Caco-2 (cell line): ENCODE results near the gene MSI1. TPM values are rescaled to one million over a fixed set of nuclear protein-coding genes. Genes with fewer than 3 reads are reported as not detected.

Experiments
- BruUV-seq: library from RNA; stranded (reverse); fragments of 400-500 nt; replicated peaks from 2 replicates; lab custom pipeline; 2021; lab: Mats Ljungman, UMichigan
- CTCF ChIA-PET: fragments of 300-600 bp; sonication (Branson Sonifier 250); formaldehyde crosslinking; loops from one replicate; lab custom pipeline; 2022; ENCODE audit warnings: antibody characterized with exemption; lab: Charles Lee
- POLR2A ChIA-PET: fragments of 300-600 bp; sonication (Branson Sonifier 250); formaldehyde crosslinking; loops from one replicate; lab custom pipeline; 2022; ENCODE audit warnings: antibody characterized with exemption; lab: Charles Lee
- DNase-seq, 2 experiments: peaks; one replicate each; pipeline versions ENCODE4 v3.0.0 to v3.0.0-alpha.2; 2020 to 2022
- H3K27me3 ChIP-seq: replicated peaks from 2 replicates; pipeline ENCODE4 v1.6.0; 2011; ENCODE audit warnings: low read length; ENCODE audit not compliant: control insufficient read depth, insufficient read depth
- H3K36me3 ChIP-seq: 2 replicates; pipeline ENCODE4 v1.5.1; 2011; ENCODE audit warnings: low read length; ENCODE audit not compliant: control insufficient read depth, insufficient read depth
- H3K4me1 ChIP-seq: fragments of 250-450 bp; sonication (Bioruptor Pico); 2 replicates; pipeline ENCODE4 v1.5.1; 2020; ENCODE audit warnings: mild to moderate bottlenecking
- H3K4me3 ChIP-seq: 2 replicates; pipeline ENCODE4 v1.5.1; 2011; ENCODE audit warnings: low read depth, mild to moderate bottlenecking, control low read depth, low read length
- H3K9me3 ChIP-seq: fragments of 250-450 bp; sonication (Bioruptor Pico); 2 replicates; pipeline ENCODE4 v1.5.1; 2020; ENCODE audit warnings: mild to moderate bottlenecking, moderate library complexity
- H3K27ac Mint-ChIP-seq: one replicate; pipeline ENCODE4 v1.8.0; 2022; ENCODE audit warnings: mixed read lengths; ENCODE audit not compliant: unreplicated experiment
- H3K27me3 Mint-ChIP-seq: one replicate; pipeline ENCODE4 v1.8.0; 2022; ENCODE audit warnings: mixed read lengths; ENCODE audit not compliant: insufficient read depth, unreplicated experiment
- H3K36me3 Mint-ChIP-seq: one replicate; pipeline ENCODE4 v1.8.0; 2022; ENCODE audit warnings: mild to moderate bottlenecking, mixed read lengths; ENCODE audit not compliant: insufficient read depth, unreplicated experiment
- H3K4me1 Mint-ChIP-seq: one replicate; pipeline ENCODE4 v1.8.0; 2022; ENCODE audit warnings: low read depth, mixed read lengths; ENCODE audit not compliant: unreplicated experiment
- H3K4me3 Mint-ChIP-seq: one replicate; pipeline ENCODE4 v1.8.0; 2022; ENCODE audit warnings: mild to moderate bottlenecking, moderate library complexity, mixed read lengths; ENCODE audit not compliant: unreplicated experiment
- H3K9me3 Mint-ChIP-seq: one replicate; pipeline ENCODE4 v1.8.0; 2022; ENCODE audit warnings: mixed read lengths; ENCODE audit not compliant: unreplicated experiment
- intact Hi-C: fragments of 100-400 bp; cut with micrococcal nuclease; formaldehyde crosslinking; loops from one replicate; pipeline ENCODE4 v1.10.0; 2022; ENCODE audit not compliant: unreplicated experiment
- total RNA-seq: library from RNA; stranded (reverse); gene quantifications from 2 replicates; pipeline ENCODE4 v1.2.3, GENCODE V29; 2022
- TF ChIP-seq, protein P1 (sequence below), 2 experiments: fragments of 200-600 bp in 1 of 2; IDR thresholded peaks; 1 replicate in 1 of 2; 2 replicates in 1 of 2; pipeline versions ENCODE4 v1.5.1 to v1.8.0; 2011 to 2022; ENCODE audit warnings: antibody characterized with exemption in 1 of 2, control low read depth in 1 of 2, inconsistent platforms in 1 of 2, low read depth in 1 of 2, low read length in 1 of 2, mild to moderate bottlenecking in 1 of 2, moderate library complexity in 1 of 2; ENCODE audit not compliant: insufficient read depth in 1 of 2, severe bottlenecking in 1 of 2, unreplicated experiment in 1 of 2

Gene MSI1
- total RNA-seq, 1 experiment from 2014 or later = 24.8 TPM

DNA sequence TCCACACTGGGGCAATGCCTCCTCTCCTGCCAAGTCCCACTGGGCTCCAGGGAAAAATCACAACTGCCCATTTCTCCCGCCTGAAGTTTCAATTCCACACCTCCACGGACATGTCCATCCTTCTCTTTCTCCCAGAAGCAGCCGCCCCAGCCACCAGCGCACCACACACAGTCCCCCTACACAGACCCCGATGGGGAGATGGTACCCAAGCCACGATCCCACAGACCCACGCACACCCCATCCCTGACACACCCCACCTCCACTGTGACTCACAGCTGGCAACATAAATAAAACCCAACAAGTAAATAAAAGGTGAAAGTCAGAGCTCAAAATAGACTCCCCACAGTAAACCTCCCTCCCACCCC, 2.6 kb downstream of the MSI1 start:
- peaks cover 16% of the 10 kb centered on the region for H3K27me3 Mint-ChIP-seq
- H3K4me3 ChIP-seq = no peak overlapping the region
- peaks cover 14% of the 10 kb centered on the region for H3K4me1 ChIP-seq
- intact Hi-C loops = no loop called here
- peaks cover 2% of the 10 kb centered on the region; the same call in 1 of the 2 replicates for H3K27me3 ChIP-seq
- H3K9me3 ChIP-seq = no peaks in the 10 kb centered on the region
- H3K36me3 ChIP-seq = no peaks in the 10 kb centered on the region; the same call in 1 of the 2 replicates
- TF ChIP-seq, protein P1, sequence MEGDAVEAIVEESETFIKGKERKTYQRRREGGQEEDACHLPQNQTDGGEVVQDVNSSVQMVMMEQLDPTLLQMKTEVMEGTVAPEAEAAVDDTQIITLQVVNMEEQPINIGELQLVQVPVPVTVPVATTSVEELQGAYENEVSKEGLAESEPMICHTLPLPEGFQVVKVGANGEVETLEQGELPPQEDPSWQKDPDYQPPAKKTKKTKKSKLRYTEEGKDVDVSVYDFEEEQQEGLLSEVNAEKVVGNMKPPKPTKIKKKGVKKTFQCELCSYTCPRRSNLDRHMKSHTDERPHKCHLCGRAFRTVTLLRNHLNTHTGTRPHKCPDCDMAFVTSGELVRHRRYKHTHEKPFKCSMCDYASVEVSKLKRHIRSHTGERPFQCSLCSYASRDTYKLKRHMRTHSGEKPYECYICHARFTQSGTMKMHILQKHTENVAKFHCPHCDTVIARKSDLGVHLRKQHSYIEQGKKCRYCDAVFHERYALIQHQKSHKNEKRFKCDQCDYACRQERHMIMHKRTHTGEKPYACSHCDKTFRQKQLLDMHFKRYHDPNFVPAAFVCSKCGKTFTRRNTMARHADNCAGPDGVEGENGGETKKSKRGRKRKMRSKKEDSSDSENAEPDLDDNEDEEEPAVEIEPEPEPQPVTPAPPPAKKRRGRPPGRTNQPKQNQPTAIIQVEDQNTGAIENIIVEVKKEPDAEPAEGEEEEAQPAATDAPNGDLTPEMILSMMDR (IDR thresholded peaks at IDR 0.05; ENCODE audit: insufficient read depth in 1 of 2, low read depth in 1 of 2, low read length in 1 of 2, severe bottlenecking in 1 of 2, unreplicated experiment in 1 of 2) = no peak
- H3K4me1 Mint-ChIP-seq = peaks cover 9% of the 10 kb centered on the region
- H3K9me3 Mint-ChIP-seq = no peaks in the 10 kb centered on the region
- ChIA-PET POLR2A (no interaction called here), CTCF (interaction anchor here (1.2 to 1.7 kb wide), 2 partner anchors 9 to 15 kb away, joined by 4 to 5 read pairs; no protein-coding TSS in a partner anchor)
- peaks cover 12% of the 10 kb centered on the region for H3K36me3 Mint-ChIP-seq
- H3K27ac Mint-ChIP-seq = no peak overlapping the region
- H3K4me3 Mint-ChIP-seq = peak overlapping the region; percentile 32
- TSS peak; percentile 16 for BruUV-seq
- DNase-seq = no peak

- no peaks in the 10 kb centered on the region for H3K9me3 ChIP-seq
- peaks cover 12% of the 10 kb centered on the region for H3K36me3 Mint-ChIP-seq
- no peak overlapping the region for H3K4me3 ChIP-seq
- POLR2A ChIA-PET = no interaction called here
- H3K27me3 ChIP-seq = peaks cover 2% of the 10 kb centered on the region; the same call in 1 of the 2 replicates
- no peaks in the 10 kb centered on the region; the same call in 1 of the 2 replicates for H3K36me3 ChIP-seq
- H3K4me3 Mint-ChIP-seq = peak overlapping the region; percentile 32
- H3K27ac Mint-ChIP-seq = no peak overlapping the region
- H3K4me1 Mint-ChIP-seq = peaks cover 9% of the 10 kb centered on the region
- peaks cover 12% of the 10 kb centered on the region for H3K27me3 Mint-ChIP-seq
- BruUV-seq = no TSS peak
- H3K4me1 ChIP-seq = peaks cover 14% of the 10 kb centered on the region
- TF ChIP-seq, protein P1 (IDR thresholded peaks at IDR 0.05; ENCODE audit: insufficient read depth in 1 of 2, low read depth in 1 of 2, low read length in 1 of 2, severe bottlenecking in 1 of 2, unreplicated experiment in 1 of 2) = no peak
- intact Hi-C loops = no loop called here
- no peak for DNase-seq
- no peaks in the 10 kb centered on the region for H3K9me3 Mint-ChIP-seq
- CTCF ChIA-PET = interaction anchor here (1.7 kb wide), 1 partner anchor 16 kb away, joined by 4 read pairs; no protein-coding TSS in a partner anchor
Measured at GRCh38 chr12:120365675-120366340, 3.2 kb downstream of the MSI1 start.

GRCh38 chr12:120364487-120364886, 4.5 kb downstream of the MSI1 start:
- Mint-ChIP-seq H3K4me3 (no peak overlapping the region), H3K9me3 (no peaks in the 10 kb centered on the region), H3K27me3 (no peaks in the 10 kb centered on the region), H3K36me3 (peaks cover 12% of the 10 kb centered on the region), H3K27ac (no peak overlapping the region), H3K4me1 (peaks cover 9% of the 10 kb centered on the region)
- no TSS peak for BruUV-seq
- Histone ChIP-seq H3K9me3 (no peaks in the 10 kb centered on the region), H3K27me3 (no peaks in the 10 kb centered on the region), H3K36me3 (no peaks in the 10 kb centered on the region; the same call in 1 of the 2 replicates), H3K4me1 (peaks cover 14% of the 10 kb centered on the region), H3K4me3 (no peak overlapping the region)
- ChIA-PET CTCF (no interaction called here), POLR2A (no interaction called here)
- TF ChIP-seq, protein P1 (IDR thresholded peaks at IDR 0.05; ENCODE audit: insufficient read depth in 1 of 2, low read depth in 1 of 2, low read length in 1 of 2, severe bottlenecking in 1 of 2, unreplicated experiment in 1 of 2) = no peak
- DNase-seq = no peak
- intact Hi-C loops = no loop called here
